ENCODE measurements around the gene TFAP2A.

DNA sequence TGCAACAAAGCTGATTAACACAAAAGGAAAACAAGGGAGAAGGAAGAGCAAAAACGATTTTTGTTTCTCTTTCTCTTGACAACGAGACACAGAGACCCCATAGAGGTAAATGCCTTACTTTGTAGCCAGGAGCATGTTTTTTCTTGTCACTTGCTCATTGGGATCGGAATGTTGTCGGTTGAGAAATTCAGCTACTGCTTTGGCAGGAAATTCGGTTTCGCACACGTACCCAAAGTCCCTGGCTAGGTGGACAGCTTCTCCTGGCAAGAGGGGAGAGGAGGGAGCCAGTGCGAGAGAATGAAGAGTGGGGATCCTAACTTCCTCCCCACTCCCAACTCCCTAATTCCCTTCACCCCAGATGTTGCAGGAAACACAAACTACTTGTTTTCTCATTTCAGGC, 14.5 kb downstream of the TFAP2A start:
- no peak for TF ChIP-seq YY1 (IDR thresholded peaks at IDR 0.05; ENCODE audit: extremely low read depth, insufficient replicate concordance, low read depth, low read length)
- TF ChIP-seq, protein P1, sequence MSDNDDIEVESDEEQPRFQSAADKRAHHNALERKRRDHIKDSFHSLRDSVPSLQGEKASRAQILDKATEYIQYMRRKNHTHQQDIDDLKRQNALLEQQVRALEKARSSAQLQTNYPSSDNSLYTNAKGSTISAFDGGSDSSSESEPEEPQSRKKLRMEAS (IDR thresholded peaks at IDR 0.05) = no peak
- TF ChIP-seq, protein P2, sequence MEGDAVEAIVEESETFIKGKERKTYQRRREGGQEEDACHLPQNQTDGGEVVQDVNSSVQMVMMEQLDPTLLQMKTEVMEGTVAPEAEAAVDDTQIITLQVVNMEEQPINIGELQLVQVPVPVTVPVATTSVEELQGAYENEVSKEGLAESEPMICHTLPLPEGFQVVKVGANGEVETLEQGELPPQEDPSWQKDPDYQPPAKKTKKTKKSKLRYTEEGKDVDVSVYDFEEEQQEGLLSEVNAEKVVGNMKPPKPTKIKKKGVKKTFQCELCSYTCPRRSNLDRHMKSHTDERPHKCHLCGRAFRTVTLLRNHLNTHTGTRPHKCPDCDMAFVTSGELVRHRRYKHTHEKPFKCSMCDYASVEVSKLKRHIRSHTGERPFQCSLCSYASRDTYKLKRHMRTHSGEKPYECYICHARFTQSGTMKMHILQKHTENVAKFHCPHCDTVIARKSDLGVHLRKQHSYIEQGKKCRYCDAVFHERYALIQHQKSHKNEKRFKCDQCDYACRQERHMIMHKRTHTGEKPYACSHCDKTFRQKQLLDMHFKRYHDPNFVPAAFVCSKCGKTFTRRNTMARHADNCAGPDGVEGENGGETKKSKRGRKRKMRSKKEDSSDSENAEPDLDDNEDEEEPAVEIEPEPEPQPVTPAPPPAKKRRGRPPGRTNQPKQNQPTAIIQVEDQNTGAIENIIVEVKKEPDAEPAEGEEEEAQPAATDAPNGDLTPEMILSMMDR (IDR thresholded peaks at IDR 0.05 in 2 of 3, conservative IDR thresholded peaks at IDR 0.05 in 1 of 3; ENCODE audit: borderline replicate concordance in 1 of 3, insufficient read depth in 1 of 3, low read depth in 2 of 3, low read length in 2 of 3) = no peak
- TF ChIP-seq POLR2AphosphoS5 (IDR thresholded peaks at IDR 0.05; ENCODE audit: low read depth, low read length) = no peak
- no peak for TF ChIP-seq ELF1 (IDR thresholded peaks at IDR 0.05; ENCODE audit: borderline replicate concordance, low read depth)
- no peak for TF ChIP-seq SIN3A (IDR thresholded peaks at IDR 0.05; ENCODE audit: low read depth)
- no peak for TF ChIP-seq ZNF274 (IDR thresholded peaks at IDR 0.05; ENCODE audit: low read depth, low read length)
- TF ChIP-seq EZH2 (IDR thresholded peaks at IDR 0.05) = no peak
- TF ChIP-seq EZH2phosphoT487 (IDR thresholded peaks at IDR 0.05; ENCODE audit: borderline replicate concordance) = no peak
- TF ChIP-seq JUND (IDR thresholded peaks at IDR 0.05) = no peak
- no peak for TF ChIP-seq POLR2A (IDR thresholded peaks at IDR 0.05; ENCODE audit: borderline replicate concordance, extremely low read depth, insufficient read depth, insufficient read length)
- TF ChIP-seq, protein P3, sequence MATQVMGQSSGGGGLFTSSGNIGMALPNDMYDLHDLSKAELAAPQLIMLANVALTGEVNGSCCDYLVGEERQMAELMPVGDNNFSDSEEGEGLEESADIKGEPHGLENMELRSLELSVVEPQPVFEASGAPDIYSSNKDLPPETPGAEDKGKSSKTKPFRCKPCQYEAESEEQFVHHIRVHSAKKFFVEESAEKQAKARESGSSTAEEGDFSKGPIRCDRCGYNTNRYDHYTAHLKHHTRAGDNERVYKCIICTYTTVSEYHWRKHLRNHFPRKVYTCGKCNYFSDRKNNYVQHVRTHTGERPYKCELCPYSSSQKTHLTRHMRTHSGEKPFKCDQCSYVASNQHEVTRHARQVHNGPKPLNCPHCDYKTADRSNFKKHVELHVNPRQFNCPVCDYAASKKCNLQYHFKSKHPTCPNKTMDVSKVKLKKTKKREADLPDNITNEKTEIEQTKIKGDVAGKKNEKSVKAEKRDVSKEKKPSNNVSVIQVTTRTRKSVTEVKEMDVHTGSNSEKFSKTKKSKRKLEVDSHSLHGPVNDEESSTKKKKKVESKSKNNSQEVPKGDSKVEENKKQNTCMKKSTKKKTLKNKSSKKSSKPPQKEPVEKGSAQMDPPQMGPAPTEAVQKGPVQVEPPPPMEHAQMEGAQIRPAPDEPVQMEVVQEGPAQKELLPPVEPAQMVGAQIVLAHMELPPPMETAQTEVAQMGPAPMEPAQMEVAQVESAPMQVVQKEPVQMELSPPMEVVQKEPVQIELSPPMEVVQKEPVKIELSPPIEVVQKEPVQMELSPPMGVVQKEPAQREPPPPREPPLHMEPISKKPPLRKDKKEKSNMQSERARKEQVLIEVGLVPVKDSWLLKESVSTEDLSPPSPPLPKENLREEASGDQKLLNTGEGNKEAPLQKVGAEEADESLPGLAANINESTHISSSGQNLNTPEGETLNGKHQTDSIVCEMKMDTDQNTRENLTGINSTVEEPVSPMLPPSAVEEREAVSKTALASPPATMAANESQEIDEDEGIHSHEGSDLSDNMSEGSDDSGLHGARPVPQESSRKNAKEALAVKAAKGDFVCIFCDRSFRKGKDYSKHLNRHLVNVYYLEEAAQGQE (IDR thresholded peaks at IDR 0.05; ENCODE audit: low read depth) = no peak
- TF ChIP-seq RAD21 (IDR thresholded peaks at IDR 0.05; ENCODE audit: low read depth) = no peak
- no peak for TF ChIP-seq CEBPB (IDR thresholded peaks at IDR 0.05; ENCODE audit: low read depth)
